RPMI8226 (cell line): ENCODE results near the gene GUK1.

Experiments used
- DNase-seq: peaks from one replicate; pipeline ENCODE4 v3.0.0-alpha.2; 2015

Gene GUK1

GRCh38 chr1:228136901-228137300 is 3.2 kb upstream of the GUK1 start:
- DNase-seq: no peak

DNA sequence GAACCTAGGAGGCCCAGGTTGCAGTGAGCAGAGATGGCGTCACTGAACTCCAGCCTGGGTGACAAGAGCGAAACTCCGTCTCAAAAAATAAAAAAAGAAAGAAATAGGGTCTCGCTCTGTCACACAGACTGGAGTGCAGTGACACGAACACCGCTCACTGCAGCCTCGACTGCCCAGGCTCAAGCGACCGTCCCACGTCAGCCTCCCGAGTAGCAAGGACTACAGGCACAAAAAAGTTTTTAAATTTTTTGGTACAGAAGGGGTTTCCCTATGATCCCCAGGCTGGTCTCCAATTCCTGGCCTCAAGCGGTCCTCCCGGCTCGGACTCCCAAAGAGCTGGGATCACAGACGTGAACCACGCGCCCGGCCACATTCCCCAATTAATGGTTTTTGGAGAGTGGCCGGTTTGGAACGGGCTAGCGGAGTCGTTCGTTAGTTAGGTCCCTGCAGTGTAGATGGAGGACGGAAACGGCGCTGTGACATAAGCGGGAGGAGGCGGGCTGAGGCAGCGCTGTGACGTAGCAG is 611 bp upstream of the GUK1 start:
- no peak for DNase-seq

DNA sequence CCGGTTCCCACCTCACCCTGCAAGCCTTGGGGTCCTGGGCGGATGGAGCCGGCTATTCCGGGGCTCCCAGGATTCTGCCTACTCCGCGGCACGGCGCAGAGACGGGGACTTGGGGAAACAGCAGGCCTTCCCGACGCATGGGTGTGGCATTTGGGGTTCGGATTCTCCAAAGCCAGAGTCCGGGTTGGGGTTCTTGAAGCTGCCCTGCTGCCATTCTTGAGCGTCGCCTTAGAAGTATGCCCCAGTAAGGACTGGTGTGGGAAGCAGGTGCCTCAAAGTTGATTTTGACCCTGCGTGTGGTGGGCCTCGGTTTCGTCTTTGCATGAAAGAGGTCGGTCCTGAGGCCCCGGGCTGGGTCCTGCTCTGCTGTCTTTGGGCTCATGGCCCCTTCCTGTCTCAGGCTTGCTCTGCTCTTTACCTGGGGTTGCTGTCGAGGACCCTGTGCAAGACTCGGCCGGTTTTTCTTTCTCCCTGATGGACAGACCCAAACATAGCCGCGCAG is 696 bp downstream of the GUK1 start:
- no peak for DNase-seq

DNA sequence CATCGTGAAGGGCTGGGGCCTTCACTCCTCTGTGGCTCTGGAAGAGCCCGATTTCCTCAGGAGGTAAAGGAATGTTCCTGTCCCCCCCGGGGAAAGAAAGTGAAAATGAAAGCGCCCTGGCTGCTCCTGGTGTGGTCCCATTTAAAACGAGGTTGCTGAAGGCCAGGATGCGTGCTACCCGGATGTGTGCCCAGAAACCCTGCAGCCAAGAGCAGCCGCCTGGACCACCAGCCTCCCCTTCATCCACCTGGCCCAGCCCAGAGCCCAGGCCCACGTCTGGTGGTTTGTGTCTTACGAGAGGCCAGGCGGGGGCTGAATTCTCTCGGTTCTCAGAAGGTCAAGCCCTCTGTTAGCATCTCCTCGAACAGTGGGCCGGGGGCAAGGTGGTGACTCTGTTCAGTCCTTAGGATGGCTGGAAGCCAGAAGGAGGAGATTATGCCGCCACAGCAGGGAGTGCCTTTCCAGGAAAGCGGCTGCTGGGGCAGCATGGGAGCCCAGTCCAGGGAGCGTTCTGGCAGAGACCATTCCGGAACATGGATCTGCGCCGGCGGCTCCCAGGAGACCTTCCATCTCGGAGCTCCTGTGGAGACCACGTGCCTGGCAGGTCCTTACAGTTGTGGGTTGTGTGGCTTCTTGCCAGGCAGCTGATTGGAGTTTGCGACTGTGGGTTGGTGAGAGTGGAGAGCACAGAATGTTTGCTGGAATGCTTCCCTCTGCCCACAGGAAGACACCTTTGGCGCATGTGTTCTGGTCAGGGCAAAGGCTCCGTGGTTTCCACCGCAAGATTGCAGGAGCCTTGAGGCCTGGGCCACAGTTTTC is 1.4 kb downstream of the GUK1 start:
- peak; percentile 67 for DNase-seq

DNA sequence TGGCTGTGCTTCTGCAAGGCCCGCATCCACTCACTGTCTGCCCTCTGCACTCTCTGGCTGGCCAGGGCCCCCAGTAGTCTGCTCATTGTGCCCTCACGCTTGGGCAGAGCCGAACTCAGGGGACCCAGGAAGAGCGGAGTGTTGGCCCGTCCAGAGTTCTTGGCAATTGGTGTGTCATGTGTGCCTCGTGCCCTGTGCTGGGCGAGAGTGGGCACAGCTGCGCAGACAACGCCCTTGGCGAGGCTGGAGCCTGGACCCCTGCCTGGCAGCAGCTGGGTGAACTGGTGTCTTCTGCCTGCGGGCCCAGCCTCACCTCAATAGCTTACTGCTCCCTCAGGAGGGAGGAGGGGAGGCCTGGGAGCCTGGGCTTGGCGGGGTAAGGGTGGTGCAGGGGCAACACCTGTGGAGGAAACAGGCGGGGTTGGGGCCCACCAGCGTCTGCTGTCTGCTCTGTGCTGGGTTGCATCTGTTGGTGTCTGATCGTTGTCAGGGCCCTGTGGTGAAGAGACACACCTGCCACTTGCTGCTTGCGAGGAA is 2.1 kb downstream of the GUK1 start:
- DNase-seq: no peak

GRCh38 chr1:228142701-228143136 is 2.6 kb downstream of the GUK1 start:
- no peak for DNase-seq

- no peak for DNase-seq
Observed at GRCh38 chr1:228143480-228144192, 3.6 kb downstream of the GUK1 start.

GRCh38 chr1:228144193-228144992 is 4.3 kb downstream of the GUK1 start:
- no peak for DNase-seq

DNA sequence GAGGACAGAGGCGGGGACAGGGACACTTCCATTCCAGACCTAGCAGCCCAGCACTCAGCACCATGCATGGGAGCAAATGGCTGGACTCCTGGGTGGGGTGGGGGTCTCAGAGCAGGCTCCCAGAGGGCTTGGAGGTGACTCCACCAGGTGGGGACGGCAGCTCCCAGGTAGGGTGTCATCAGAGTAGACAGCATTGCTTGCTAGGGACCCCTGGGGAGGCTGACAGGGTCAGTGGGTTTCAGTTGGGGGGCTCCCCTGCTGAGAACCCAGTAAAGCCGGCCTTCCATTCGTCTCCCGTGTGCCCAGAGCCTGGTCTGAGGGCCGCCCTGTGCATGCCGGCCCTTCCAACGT is 4.9 kb downstream of the GUK1 start:
- DNase-seq: no peak

- no peak for DNase-seq
Observed at GRCh38 chr1:228145463-228146416, 5.7 kb downstream of the GUK1 start.

DNA sequence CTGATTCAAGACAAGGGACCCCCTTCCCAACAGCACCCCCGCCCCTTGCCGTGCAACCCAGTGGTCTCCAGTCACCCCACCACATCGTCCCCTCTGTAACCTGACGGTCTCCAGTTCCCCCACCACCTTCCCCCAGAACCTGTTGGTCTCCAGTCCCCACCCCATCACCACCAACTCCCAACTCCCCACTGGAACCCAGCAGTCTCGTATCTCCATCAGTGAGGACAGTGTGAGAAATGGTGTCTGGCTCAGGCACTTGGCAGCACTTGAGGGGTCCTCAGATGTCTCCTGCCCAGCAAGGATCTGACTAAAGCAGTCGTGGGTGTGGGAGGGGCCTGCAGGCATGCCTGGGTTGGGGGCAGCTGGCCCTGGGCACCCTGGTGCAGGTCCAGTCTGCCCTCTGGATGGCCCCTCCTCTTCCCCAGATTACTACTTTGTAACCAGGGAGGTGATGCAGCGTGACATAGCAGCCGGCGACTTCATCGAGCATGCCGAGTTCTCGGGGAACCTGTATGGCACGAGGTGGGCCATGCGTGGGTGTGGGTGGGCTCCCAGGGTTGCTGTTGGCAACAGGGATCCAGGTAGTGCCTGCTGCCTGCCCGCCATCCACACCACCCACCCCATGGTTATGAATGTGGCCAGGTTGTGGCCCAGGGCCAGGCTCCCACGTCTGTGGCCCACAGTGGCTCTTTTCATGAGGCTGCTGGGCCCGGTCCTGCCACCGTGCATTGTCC is 6.5 kb downstream of the GUK1 start:
- no peak for DNase-seq

- no peak for DNase-seq
Observed at GRCh38 chr1:228147151-228147693, 7.1 kb downstream of the GUK1 start.

- DNase-seq: no peak
Observed at GRCh38 chr1:228147768-228148167, 7.7 kb downstream of the GUK1 start.

DNA sequence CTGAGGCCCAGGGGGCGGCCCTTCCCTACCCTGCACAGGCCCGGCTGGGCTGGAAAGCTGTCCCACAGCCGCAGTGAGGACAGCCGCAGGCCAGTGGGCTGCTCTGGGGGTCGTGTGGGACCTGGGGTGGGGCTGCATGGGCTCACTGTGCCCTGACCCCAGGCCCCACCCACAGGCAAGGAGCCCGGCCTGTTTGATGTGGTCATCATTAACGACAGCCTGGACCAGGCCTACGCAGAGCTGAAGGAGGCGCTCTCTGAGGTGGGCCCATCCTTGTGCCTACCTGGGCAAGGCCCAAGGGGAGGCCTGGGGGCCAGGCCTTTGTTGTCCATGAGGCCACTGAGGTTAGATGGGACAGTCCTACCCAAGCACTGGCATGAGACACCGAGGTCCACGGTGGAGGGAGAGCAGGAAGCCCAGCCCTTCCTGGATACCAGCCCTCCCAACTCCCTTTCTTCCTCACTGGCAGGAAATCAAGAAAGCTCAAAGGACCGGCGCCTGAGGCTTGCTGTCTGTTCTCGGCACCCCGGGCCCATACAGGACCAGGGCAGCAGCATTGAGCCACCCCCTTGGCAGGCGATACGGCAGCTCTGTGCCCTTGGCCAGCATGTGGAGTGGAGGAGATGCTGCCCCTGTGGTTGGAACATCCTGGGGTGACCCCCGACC is 8.2 kb downstream of the GUK1 start:
- no peak for DNase-seq

GRCh38 chr1:228148935-228149405 is 8.9 kb downstream of the GUK1 start:
- DNase-seq: no peak

DNA sequence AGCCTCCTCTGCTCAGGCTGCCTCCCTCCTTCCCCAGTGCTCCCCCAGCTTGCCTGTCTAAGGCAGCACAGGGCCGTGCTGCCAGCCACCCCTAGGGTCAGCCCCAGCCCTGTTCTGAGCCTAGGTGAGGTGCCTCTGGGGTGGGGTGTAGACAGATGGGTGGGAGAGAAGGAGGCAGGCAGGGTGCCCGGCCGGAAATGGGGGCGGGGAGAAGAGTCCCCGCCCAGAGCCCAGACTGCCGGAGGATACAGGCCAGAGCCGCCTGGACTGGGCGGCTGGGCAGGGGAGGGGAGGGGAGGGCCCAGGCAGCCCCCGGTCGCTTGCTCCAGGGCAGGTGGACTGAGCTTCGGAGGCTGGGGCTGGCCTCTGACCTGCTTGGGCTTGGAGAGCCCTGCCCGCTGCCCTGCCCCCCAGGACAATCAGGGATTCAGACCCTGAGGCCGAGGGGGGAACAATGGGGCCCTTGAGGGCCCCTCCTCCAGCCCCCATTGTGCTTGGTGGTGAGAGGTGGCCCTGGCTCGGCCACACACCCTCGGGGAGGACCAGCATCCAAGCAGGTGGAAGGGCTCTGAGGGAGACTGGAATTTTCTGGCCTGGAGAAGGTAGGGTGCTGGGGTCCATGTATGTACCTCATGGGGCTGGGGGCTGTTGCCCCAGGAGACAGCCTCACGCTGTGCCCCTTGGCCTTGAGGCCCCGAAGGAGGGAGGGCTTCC is 9.5 kb downstream of the GUK1 start, which contains the start of gene GJC2:
TSS of gene GJC2 (plus strand) at position 525 of the 714 bp plus-strand sequence. CDS start 7,829 bp downstream, outside the sequence.
- DNase-seq: no peak

DNA sequence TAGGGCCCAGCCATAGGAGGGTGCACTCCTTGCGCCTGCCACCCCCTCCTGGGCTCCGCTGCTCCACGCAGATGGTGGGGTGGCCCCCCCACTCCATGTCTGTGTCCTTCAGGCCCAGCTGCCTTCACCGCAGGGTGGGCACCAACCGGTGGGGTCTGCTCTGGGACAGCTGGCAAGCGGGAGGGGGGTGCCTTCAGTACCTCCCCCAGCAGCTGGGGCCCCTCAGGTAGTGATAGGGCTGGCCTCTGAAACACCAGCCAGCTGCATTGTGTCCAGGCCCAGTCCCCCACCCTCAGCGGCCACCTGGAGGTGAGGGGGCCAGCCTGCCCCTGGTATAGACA is 10.0 kb downstream of the GUK1 start:
- DNase-seq: no peak

GRCh38 chr1:228150461-228151179 is 10.5 kb downstream of the GUK1 start:
- DNase-seq: no peak
